ENCODE data around the gene IDS.

DNA sequence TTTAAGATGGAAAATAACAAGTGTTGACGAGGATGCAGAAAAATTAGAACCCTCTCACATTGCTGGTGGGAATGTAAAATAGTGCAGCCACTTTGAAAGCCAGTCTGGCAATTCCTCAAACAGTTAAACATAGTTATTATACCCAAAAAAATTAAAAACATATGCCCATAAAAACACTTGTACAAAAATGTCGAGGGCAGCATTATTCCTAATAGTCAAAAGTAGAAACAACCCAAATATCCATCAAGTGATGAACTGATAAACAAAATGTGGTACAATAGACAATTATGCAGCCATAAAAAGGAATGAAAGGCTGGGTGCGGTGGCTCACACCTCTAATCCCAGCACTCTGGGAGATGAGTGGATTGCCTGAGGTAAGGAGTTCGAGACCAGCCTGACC, 6.3 kb downstream of the IDS start:
- TF ChIP-seq, protein P1, sequence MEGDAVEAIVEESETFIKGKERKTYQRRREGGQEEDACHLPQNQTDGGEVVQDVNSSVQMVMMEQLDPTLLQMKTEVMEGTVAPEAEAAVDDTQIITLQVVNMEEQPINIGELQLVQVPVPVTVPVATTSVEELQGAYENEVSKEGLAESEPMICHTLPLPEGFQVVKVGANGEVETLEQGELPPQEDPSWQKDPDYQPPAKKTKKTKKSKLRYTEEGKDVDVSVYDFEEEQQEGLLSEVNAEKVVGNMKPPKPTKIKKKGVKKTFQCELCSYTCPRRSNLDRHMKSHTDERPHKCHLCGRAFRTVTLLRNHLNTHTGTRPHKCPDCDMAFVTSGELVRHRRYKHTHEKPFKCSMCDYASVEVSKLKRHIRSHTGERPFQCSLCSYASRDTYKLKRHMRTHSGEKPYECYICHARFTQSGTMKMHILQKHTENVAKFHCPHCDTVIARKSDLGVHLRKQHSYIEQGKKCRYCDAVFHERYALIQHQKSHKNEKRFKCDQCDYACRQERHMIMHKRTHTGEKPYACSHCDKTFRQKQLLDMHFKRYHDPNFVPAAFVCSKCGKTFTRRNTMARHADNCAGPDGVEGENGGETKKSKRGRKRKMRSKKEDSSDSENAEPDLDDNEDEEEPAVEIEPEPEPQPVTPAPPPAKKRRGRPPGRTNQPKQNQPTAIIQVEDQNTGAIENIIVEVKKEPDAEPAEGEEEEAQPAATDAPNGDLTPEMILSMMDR (IDR thresholded peaks at IDR 0.05) = no peak
- no peak for TF ChIP-seq POLR2A (IDR thresholded peaks at IDR 0.05)

All from heart left ventricle (tissue), 13 donors.